Testis (tissue), 3 donors: ENCODE measurements around the gene NUP58. TPM values are rescaled to one million over a fixed set of nuclear protein-coding genes. Genes with fewer than 3 reads are reported as not detected.

Experiments
- DNase-seq: peaks from one replicate; pipeline ENCODE4 v3.0.0-alpha.2; 2019
- H3K27ac ChIP-seq, 2 donors: fragments of 200-600 bp; sonication (generic); one replicate each; pipeline ENCODE4 v1.5.1; 2019
- H3K27me3 ChIP-seq: fragments of 200-600 bp; sonication (generic); one replicate; pipeline ENCODE4 v1.5.1; 2019
- H3K36me3 ChIP-seq: fragments of 200-600 bp; sonication (generic); one replicate; pipeline ENCODE4 v1.5.1; 2017; ENCODE audit warnings: low read depth; ENCODE audit errors: missing control alignments
- H3K4me1 ChIP-seq: fragments of 200-600 bp; sonication (generic); one replicate; pipeline ENCODE4 v1.5.1; 2019
- H3K4me3 ChIP-seq, 2 donors: fragments of 200-600 bp; sonication (generic); one replicate each; pipeline ENCODE4 v1.5.1; 2017 to 2019
- H3K9me3 ChIP-seq: fragments of 200-600 bp; sonication (generic); one replicate; pipeline ENCODE4 v1.5.1; 2017
- CTCF ChIP-seq, 3 experiments: fragments of 450-650 bp in 2 of 3; fragments of 200-600 bp in 1 of 3; sonication (generic) in 1 of 3; IDR thresholded peaks; one replicate each; pipeline ENCODE4 v1.5.1; 2016 to 2019; ENCODE audit warnings: antibody characterized with exemption in 3 of 3, mild to moderate bottlenecking in 2 of 3, moderate library complexity in 1 of 3
- POLR2A ChIP-seq: fragments of 450-650 bp; IDR thresholded peaks from one replicate; pipeline ENCODE4 v1.6.1; 2017; ENCODE audit warnings: antibody characterized with exemption, mild to moderate bottlenecking, moderate library complexity
- WGBS, 2 donors: methylation state at CpG; one replicate each; pipeline ENCODE4 v1.1.5; 2018; 5-methylcytosine and 5-hydroxymethylcytosine counted together
- intact Hi-C: fragments of 100-400 bp; cut with DNase I; formaldehyde crosslinking; loops from one replicate; pipeline ENCODE4 v1.15.1; 2023; ENCODE audit warnings: low total_unique reads
- polyA plus RNA-seq: library from polyadenylated mRNA; stranded (reverse); fragments of 350-450 nt; fragmentation: Illumina TruSeq; extraction: RNeasy Lipid Tissue Mini Kit (QIAGEN cat#74804); gene quantifications from one replicate; pipeline ENCODE4 v1.2.3, GENCODE V29; 2014; ENCODE audit warnings: low read depth, low replicate concordance; ENCODE audit not compliant: insufficient read depth
- total RNA-seq, 2 donors: library from RNA; depleted of rRNA; stranded (reverse); fragments of >200 nt; gene quantifications; one replicate each; pipeline ENCODE4 v1.2.3, GENCODE V29; 2016

Gene NUP58
- total and polyA plus RNA-seq, 3 donors from 2014 or later = 90.9 to 237 (median 166) TPM

- no peaks in the 10 kb centered on the region for H3K27me3 ChIP-seq
- TF ChIP-seq CTCF (IDR thresholded peaks at IDR 0.05) = peak; percentile 100
- TF ChIP-seq POLR2A = no peak
- no peaks in the 10 kb centered on the region for H3K9me3 ChIP-seq
- DNase-seq = peak; percentile 93
- intact Hi-C loops = no loop called here
- H3K4me3 ChIP-seq = peak within 1 kb of the TSS; percentile 63 to 87
- H3K27ac ChIP-seq = peak within 1 kb of the TSS; percentile 75
- H3K4me1 ChIP-seq = peaks cover 7% of the 10 kb centered on the region
- H3K36me3 ChIP-seq = no peaks in the 10 kb centered on the region
- 1 to 5% methylated on average over 14 to 59 of the region's 65 CpGs for WGBS, 2 donors
Measured at GRCh38 chr13:25286969-25287961, 14.2 kb upstream of the NUP58 start, which contains the start of gene MTMR6. Gene MTMR6 (minus strand): TSS chr13:25287488. CDS start chr13:25287247, 241 bp downstream.

GRCh38 chr13:25288966-25289365 lies 12.5 kb upstream of the NUP58 start:
- H3K27ac ChIP-seq = no peak overlapping the region
- peaks cover 7% of the 10 kb centered on the region for H3K4me1 ChIP-seq
- no peak for DNase-seq
- H3K36me3 ChIP-seq = no peaks in the 10 kb centered on the region
- TF ChIP-seq CTCF (IDR thresholded peaks at IDR 0.05) (no peak), POLR2A (no peak)
- intact Hi-C loops = no loop called here
- no peaks in the 10 kb centered on the region for H3K27me3 ChIP-seq
- H3K4me3 ChIP-seq = no peak overlapping the region
- H3K9me3 ChIP-seq = no peaks in the 10 kb centered on the region
- WGBS, 2 donors = 71 to 77% methylated on average over 2 of the region's 2 CpGs

- intact Hi-C loops = no loop called here
- no peak overlapping the region for H3K27ac ChIP-seq
- no peak overlapping the region for H3K4me3 ChIP-seq
- H3K9me3 ChIP-seq = no peaks in the 10 kb centered on the region
- no peaks in the 10 kb centered on the region for H3K4me1 ChIP-seq
- 78 to 85% methylated on average over 1 of the region's 1 CpG for WGBS, 2 donors
- no peaks in the 10 kb centered on the region for H3K36me3 ChIP-seq
- DNase-seq = no peak
- no peaks in the 10 kb centered on the region for H3K27me3 ChIP-seq
- no peak for TF ChIP-seq CTCF (IDR thresholded peaks at IDR 0.05)
- TF ChIP-seq POLR2A = no peak
Measured at GRCh38 chr13:25291691-25292090, 9.7 kb upstream of the NUP58 start.

GRCh38 chr13:25292301-25292700 lies 9.1 kb upstream of the NUP58 start:
- no peaks in the 10 kb centered on the region for H3K36me3 ChIP-seq
- TF ChIP-seq CTCF (IDR thresholded peaks at IDR 0.05) (no peak), POLR2A (no peak)
- no peak overlapping the region for H3K27ac ChIP-seq
- intact Hi-C loops = no loop called here
- H3K9me3 ChIP-seq = no peaks in the 10 kb centered on the region
- WGBS, 2 donors = 26 to 44% methylated on average over 1 of the region's 1 CpG
- no peak for DNase-seq
- H3K4me3 ChIP-seq = no peak overlapping the region
- no peaks in the 10 kb centered on the region for H3K4me1 ChIP-seq
- H3K27me3 ChIP-seq = no peaks in the 10 kb centered on the region
